ENCODE data around the gene BCL2A1.

GRCh38 chr15:79965846-79966630 is 5.0 kb downstream of the BCL2A1 start:
- TF ChIP-seq CTCF (optimal IDR thresholded peaks at IDR 0.05 in 1 of 3, IDR thresholded peaks at IDR 0.05 in 1 of 3, conservative IDR thresholded peaks at IDR 0.05 in 1 of 3; ENCODE audit: extremely low read depth in 1 of 3, insufficient read depth in 2 of 3, low read length in 3 of 3) (no peak), EZH2 (IDR thresholded peaks at IDR 0.05; ENCODE audit: low read length) (no peak)
